GM12874 (cell line): ENCODE measurements around the gene KCND3.

Experiments used
- CTCF ChIP-seq: IDR thresholded peaks from 2 replicates; pipeline ENCODE4 v1.5.1; 2011; ENCODE audit warnings: low read depth, mild to moderate bottlenecking, control low read depth, low read length, moderate library complexity; ENCODE audit not compliant: insufficient read depth

KCND3 gene

GRCh38 chr1:111778541-111779051 is 210.9 kb downstream of the KCND3 start:
- no peak for TF ChIP-seq CTCF

DNA sequence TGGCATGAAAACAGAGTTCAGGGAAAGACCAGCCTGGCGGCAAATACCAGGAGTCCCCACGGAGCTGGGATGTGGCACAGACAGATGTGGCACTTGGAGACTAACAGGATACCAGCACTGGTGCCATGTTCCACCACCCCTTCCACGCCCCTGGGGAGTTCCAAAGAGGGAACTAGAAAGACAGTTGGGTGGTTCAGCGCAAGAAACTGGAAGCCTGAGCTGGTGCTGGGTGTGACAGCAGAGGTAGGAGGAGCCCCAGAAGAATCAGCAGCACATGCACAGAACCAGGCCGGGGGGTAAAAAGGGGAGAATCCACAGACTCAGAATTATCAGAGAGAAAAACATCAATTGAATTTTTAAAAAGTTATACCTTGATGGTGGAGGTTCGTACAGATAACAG is 211.4 kb downstream of the KCND3 start:
- no peak for TF ChIP-seq CTCF

DNA sequence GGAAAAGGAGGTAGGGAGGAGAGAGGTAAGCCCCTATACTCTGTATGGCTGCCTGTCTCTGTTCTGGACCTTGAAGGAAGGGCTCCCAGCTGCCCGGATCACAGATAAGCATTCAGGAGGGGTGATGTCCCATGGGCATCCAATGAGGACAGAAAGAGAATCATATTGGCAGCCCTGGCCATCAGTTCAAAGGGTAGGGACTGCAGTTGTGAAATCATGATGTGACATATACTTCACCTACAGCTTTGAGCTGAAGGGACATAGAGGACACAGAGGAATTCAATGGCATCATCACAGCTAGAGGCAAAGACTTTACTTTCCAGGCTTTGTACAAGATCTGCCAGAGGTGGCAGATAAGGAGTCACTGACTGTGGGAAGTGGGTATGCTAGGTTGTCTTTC is 212.2 kb downstream of the KCND3 start:
- no peak for TF ChIP-seq CTCF

DNA sequence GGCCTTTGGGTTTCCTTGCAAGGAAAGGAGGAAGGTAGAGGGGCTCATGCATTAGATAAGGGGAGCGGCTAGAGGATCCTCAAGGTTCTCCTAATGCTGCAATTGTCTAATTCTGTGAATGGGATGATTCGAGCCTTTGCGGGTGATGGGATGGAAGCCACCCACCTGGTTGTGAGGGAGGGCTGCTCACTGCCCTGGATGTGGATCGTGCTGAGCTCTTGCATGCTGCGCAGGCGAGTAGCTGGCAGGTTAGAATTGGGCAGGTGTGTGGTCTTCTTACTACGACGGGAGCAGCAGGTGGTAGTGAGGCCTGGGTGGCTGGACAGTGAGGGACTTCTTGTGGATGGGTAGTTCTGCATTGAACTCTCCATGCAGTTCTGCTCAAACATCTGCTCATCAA is 212.6 kb downstream of the KCND3 start:
- TF ChIP-seq CTCF: no peak

- TF ChIP-seq CTCF: no peak
These were observed 213.1 kb downstream of the KCND3 start for GRCh38 chr1:111776391-111776790.

- no peak for TF ChIP-seq CTCF
These were observed 213.5 kb downstream of the KCND3 start for GRCh38 chr1:111775966-111776365.

- no peak for TF ChIP-seq CTCF
These were observed 218.6 kb downstream of the KCND3 start for GRCh38 chr1:111770916-111771315.

DNA sequence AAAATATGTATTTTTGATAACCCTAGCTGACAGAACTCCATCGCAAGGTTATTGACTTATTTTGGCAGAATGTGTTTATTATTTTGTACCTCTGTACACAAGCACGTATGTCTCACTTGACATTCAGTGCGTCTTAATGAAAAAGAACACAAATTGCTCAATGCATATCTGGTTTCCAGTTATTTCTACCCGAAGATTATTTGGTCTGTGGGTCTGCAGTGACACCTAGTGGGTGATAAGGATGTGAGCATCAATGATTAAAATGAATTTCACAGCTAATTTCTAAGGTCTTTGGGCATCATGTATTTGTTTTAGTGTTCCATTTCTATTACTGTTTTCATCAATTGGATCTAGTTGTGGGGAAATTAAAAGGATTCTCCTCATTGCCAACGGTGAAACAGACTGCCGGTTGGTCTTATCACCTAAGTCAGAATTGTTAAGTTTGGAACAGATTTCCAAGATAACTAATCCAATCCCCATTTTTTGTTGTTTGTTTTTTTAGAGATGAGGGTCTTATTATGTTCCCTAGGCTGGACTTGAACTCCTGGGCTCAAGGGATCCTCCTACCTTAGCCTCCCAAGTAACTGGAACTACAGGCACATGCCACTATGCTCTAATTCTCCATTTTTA is 219.8 kb downstream of the KCND3 start:
- peak; percentile 59 for TF ChIP-seq CTCF
